K562 (cell line): ENCODE data around the gene OTOA. TPM values are rescaled to one million over a fixed set of nuclear protein-coding genes. Genes with fewer than 3 reads are reported as not detected.

Source experiments
- KLF16 ChIP-seq: IDR thresholded peaks from 2 replicates; pipeline ENCODE4 v1.6.1; 2016; ENCODE audit warnings: antibody characterized with exemption
- MAFK ChIP-seq: IDR thresholded peaks from 2 replicates; pipeline ENCODE4 v1.6.1; 2011; ENCODE audit warnings: low read length, improper control_type of control experiment
- RBM15 ChIP-seq: fragments of 200-400 bp; formaldehyde crosslinking; IDR thresholded peaks from 2 replicates; pipeline ENCODE4 v1.6.1; 2018; ENCODE audit warnings: mild to moderate bottlenecking, low read length, moderate library complexity; ENCODE audit not compliant: insufficient read depth
- XRCC4 ChIP-seq: IDR thresholded peaks from one replicate; pipeline ENCODE4 v1.6.1; 2011; ENCODE audit not compliant: insufficient read depth, insufficient read length; ENCODE audit errors: extremely low read depth
- polyA plus RNA-seq, 8 experiments: library from polyadenylated mRNA; depleted of rRNA in 4 of 8; stranded (reverse) in 5 of 8; unstranded in 3 of 8; fragments of >200 nt; fragmentation: Nextera tagmentation in 2 of 8; fragmentation: Illumina TruSeq in 1 of 8; extraction: Ambion mirVana in 2 of 8; extraction: Trizol in 1 of 8; gene quantifications; 2 replicates each; pipeline versions ENCODE4 v1.2.1 to v1.2.3, GENCODE V29; 2011 to 2014; ENCODE audit warnings: inconsistent platforms in 1 of 8, missing spikeins in 1 of 8
- total RNA-seq, 7 experiments: library from RNA; depleted of rRNA in 6 of 7; stranded (reverse); fragments of >200 nt in 6 of 7; fragmentation: Illumina TruSeq in 2 of 7; extraction: Trizol in 2 of 7; gene quantifications; 2 replicates each; pipeline versions ENCODE4 v1.2.1 to v1.2.3, GENCODE V29; 2011 to 2021; ENCODE audit warnings: low replicate concordance in 1 of 7
- TF ChIP-seq, protein P1 (sequence below): sonication (generic); formaldehyde crosslinking; IDR thresholded peaks from 2 replicates; pipeline ENCODE4 v1.8.1; 2023; ENCODE audit warnings: mild to moderate bottlenecking, missing genetic modification reagents, moderate library complexity
- TF ChIP-seq, protein P2 (sequence below): sonication (generic); formaldehyde crosslinking; IDR thresholded peaks from 2 replicates; pipeline ENCODE4 v1.4.0; 2020; ENCODE audit warnings: mild to moderate bottlenecking, missing genetic modification reagents
- TF ChIP-seq, protein P3 (sequence below), 2 experiments: fragments of 450-650 bp; conservative IDR thresholded peaks; 2 replicates each; pipeline ENCODE4 v1.6.1; 2017; ENCODE audit warnings: mild to moderate bottlenecking in 2 of 2, moderate library complexity in 2 of 2
- TF ChIP-seq, protein P4 (sequence below): fragments of 250-450 bp; sonication (Bioruptor Pico); IDR thresholded peaks from 2 replicates; pipeline ENCODE4 v1.4.0; 2020; ENCODE audit warnings: mild to moderate bottlenecking

Gene OTOA
- total and polyA plus RNA-seq, 9 of the 15 experiments (the other 6 are each of a cell fraction or from before 2014, with no cell fraction given), result 0.04 TPM; not detected in 8

DNA sequence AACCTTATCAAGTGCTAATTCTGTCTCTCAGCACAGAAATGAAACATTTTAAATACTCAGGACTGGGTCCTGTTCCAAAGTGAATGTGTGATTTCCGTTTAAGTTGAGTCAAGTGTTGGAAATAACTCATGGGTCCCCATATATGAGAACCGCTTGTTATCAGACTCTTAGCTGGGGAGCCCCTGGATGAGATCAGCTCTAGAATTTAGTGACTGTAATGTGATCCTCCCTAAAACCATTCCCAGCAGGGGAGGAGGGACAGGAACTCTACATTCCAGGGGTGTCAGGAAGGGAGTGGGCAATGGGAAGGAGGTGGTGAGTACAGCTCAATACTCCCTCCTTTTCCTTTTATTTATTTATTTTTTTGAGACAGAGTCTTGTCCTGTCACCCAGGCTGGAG, 37.5 kb downstream of the OTOA start (continued):
- TF ChIP-seq, protein P1, sequence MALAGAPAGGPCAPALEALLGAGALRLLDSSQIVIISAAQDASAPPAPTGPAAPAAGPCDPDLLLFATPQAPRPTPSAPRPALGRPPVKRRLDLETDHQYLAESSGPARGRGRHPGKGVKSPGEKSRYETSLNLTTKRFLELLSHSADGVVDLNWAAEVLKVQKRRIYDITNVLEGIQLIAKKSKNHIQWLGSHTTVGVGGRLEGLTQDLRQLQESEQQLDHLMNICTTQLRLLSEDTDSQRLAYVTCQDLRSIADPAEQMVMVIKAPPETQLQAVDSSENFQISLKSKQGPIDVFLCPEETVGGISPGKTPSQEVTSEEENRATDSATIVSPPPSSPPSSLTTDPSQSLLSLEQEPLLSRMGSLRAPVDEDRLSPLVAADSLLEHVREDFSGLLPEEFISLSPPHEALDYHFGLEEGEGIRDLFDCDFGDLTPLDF (CRISPR knock-in tag), result no peak
- TF ChIP-seq, protein P2, sequence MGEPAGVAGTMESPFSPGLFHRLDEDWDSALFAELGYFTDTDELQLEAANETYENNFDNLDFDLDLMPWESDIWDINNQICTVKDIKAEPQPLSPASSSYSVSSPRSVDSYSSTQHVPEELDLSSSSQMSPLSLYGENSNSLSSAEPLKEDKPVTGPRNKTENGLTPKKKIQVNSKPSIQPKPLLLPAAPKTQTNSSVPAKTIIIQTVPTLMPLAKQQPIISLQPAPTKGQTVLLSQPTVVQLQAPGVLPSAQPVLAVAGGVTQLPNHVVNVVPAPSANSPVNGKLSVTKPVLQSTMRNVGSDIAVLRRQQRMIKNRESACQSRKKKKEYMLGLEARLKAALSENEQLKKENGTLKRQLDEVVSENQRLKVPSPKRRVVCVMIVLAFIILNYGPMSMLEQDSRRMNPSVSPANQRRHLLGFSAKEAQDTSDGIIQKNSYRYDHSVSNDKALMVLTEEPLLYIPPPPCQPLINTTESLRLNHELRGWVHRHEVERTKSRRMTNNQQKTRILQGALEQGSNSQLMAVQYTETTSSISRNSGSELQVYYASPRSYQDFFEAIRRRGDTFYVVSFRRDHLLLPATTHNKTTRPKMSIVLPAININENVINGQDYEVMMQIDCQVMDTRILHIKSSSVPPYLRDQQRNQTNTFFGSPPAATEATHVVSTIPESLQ (CRISPR knock-in tag), result no peak
- TF ChIP-seq, protein P3, sequence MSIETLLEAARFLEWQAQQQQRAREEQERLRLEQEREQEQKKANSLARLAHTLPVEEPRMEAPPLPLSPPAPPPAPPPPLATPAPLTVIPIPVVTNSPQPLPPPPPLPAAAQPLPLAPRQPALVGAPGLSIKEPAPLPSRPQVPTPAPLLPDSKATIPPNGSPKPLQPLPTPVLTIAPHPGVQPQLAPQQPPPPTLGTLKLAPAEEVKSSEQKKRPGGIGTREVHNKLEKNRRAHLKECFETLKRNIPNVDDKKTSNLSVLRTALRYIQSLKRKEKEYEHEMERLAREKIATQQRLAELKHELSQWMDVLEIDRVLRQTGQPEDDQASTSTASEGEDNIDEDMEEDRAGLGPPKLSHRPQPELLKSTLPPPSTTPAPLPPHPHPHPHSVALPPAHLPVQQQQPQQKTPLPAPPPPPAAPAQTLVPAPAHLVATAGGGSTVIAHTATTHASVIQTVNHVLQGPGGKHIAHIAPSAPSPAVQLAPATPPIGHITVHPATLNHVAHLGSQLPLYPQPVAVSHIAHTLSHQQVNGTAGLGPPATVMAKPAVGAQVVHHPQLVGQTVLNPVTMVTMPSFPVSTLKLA (conservative IDR thresholded peaks at IDR 0.05), result no peak
- no peak for TF ChIP-seq XRCC4
- no peak for TF ChIP-seq KLF16
- no peak for TF ChIP-seq RBM15
- no peak for TF ChIP-seq MAFK
- TF ChIP-seq, protein P4, sequence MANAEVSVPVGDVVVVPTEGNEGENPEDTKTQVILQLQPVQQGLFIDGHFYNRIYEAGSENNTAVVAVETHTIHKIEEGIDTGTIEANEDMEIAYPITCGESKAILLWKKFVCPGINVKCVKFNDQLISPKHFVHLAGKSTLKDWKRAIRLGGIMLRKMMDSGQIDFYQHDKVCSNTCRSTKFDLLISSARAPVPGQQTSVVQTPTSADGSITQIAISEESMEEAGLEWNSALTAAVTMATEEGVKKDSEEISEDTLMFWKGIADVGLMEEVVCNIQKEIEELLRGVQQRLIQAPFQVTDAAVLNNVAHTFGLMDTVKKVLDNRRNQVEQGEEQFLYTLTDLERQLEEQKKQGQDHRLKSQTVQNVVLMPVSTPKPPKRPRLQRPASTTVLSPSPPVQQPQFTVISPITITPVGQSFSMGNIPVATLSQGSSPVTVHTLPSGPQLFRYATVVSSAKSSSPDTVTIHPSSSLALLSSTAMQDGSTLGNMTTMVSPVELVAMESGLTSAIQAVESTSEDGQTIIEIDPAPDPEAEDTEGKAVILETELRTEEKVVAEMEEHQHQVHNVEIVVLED (CRISPR knock-in tag), result no peak
